ENCODE results near the gene ALOXE3. TPM values are rescaled to one million over a fixed set of nuclear protein-coding genes. Genes with fewer than 3 reads are reported as not detected.
A peak's percentile ranks its signal among the peaks of the same experiment; 100 is the strongest.

Gene ALOXE3
- total RNA-seq, 2 experiments from 2014 or later, result 0.09 TPM; not detected in 1

GRCh38 chr17:8153031-8153451, 34.7 kb upstream of the ALOXE3 start:
- Mint-ChIP-seq H3K27ac (no peak overlapping the region), H3K36me3 (ENCODE audit: low read depth) (peaks cover 28% of the 10 kb centered on the region), H3K9me3 (no peaks in the 10 kb centered on the region), H3K4me3 (no peak overlapping the region), H3K27me3 (no peaks in the 10 kb centered on the region), H3K4me1 (ENCODE audit: low read depth) (peaks cover 38% of the 10 kb centered on the region)
- DNase-seq (no peak), ATAC-seq (no peak)
- ChIA-PET CTCF (interaction anchor here (4.5 to 5.2 kb wide), 2 partner anchors 14 to 34 kb away, joined by 14 to 27 read pairs; partner anchors contain the start of gene ALOXE3), POLR2A (interaction anchor here (1.1 to 22.8 kb wide), 8 partner anchors 9 to 97 kb away, joined by 3 to 476 read pairs (median 13); partner anchors contain the start of genes HES7, PFAS and VAMP2)
- intact Hi-C loops (cut with micrococcal nuclease), result loop anchor here (2.0 kb wide), 1 partner anchor 28 kb away; the partner anchor contains the start of gene HES7
- no peak for TF ChIP-seq CTCF (IDR thresholded peaks at IDR 0.05)

GRCh38 chr17:8152112-8152775, 33.9 kb upstream of the ALOXE3 start, which contains the start of gene PER1:
Gene PER1 (minus strand): TSS chr17:8152404. CDS start chr17:8150706, 1,698 bp downstream.
- no peaks in the 10 kb centered on the region for H3K9me3 Mint-ChIP-seq
- no peaks in the 10 kb centered on the region for H3K27me3 Mint-ChIP-seq
- TF ChIP-seq CTCF (IDR thresholded peaks at IDR 0.05), result no peak
- ChIA-PET CTCF (interaction anchor here (0.9 to 5.2 kb wide), 3 partner anchors 13 to 72 kb away, joined by 3 to 27 read pairs (median 10); partner anchors contain the start of gene ALOXE3), POLR2A (interaction anchor here (1.3 to 22.8 kb wide), 7 partner anchors 9 to 97 kb away, joined by 3 to 476 read pairs (median 9); partner anchors contain the start of genes HES7 and PFAS)
- intact Hi-C loops (cut with micrococcal nuclease), result loop anchor here (2.0 kb wide), 1 partner anchor 27 kb away; the partner anchor contains the start of gene HES7
- H3K36me3 Mint-ChIP-seq (ENCODE audit: low read depth), result peaks cover 34% of the 10 kb centered on the region
- no peak within 1 kb of the TSS for H3K27ac Mint-ChIP-seq
- no peak within 1 kb of the TSS for H3K4me3 Mint-ChIP-seq
- peaks cover 38% of the 10 kb centered on the region for H3K4me1 Mint-ChIP-seq (ENCODE audit: low read depth)
- DNase-seq (peak; percentile 96), ATAC-seq (peak; percentile 38)

GRCh38 chr17:8151641-8152111, 33.4 kb upstream of the ALOXE3 start:
- ChIA-PET CTCF (interaction anchor here (0.9 to 1.8 kb wide), 5 partner anchors 12 to 72 kb away, joined by 3 to 10 read pairs (median 3); no protein-coding TSS in a partner anchor), POLR2A (interaction anchor here (0.7 to 22.8 kb wide), 9 partner anchors 9 to 98 kb away, joined by 3 to 476 read pairs (median 7); partner anchors contain the start of genes HES7 and PFAS)
- Mint-ChIP-seq H3K27me3 (no peaks in the 10 kb centered on the region), H3K36me3 (ENCODE audit: low read depth) (peaks cover 38% of the 10 kb centered on the region), H3K4me1 (ENCODE audit: low read depth) (peaks cover 38% of the 10 kb centered on the region), H3K4me3 (no peak overlapping the region), H3K27ac (no peak overlapping the region), H3K9me3 (no peaks in the 10 kb centered on the region)
- ATAC-seq, result no peak
- no peak for TF ChIP-seq CTCF (IDR thresholded peaks at IDR 0.05)
- intact Hi-C loops (cut with micrococcal nuclease), result loop anchor here (1.0 to 2.0 kb wide), 2 partner anchors 12 to 27 kb away; partner anchors contain the start of gene HES7
- peak; percentile 66 for DNase-seq

- Mint-ChIP-seq H3K27me3 (no peaks in the 10 kb centered on the region), H3K36me3 (ENCODE audit: low read depth) (peaks cover 43% of the 10 kb centered on the region), H3K27ac (peak overlapping the region; percentile 65), H3K9me3 (no peaks in the 10 kb centered on the region), H3K4me3 (no peak overlapping the region), H3K4me1 (ENCODE audit: low read depth) (peaks cover 38% of the 10 kb centered on the region)
- no peak for TF ChIP-seq CTCF (IDR thresholded peaks at IDR 0.05)
- intact Hi-C loops (cut with micrococcal nuclease), result loop anchor here (1.0 kb wide), 1 partner anchor 12 kb away; no protein-coding TSS in a partner anchor
- DNase-seq (peak; percentile 91), ATAC-seq (peak; percentile 29)
- ChIA-PET POLR2A (interaction anchor here (0.7 to 22.8 kb wide), 10 partner anchors 8 to 98 kb away, joined by 3 to 476 read pairs (median 6); partner anchors contain the start of genes HES7 and PFAS), CTCF (interaction anchor here (0.8 to 1.8 kb wide), 7 partner anchors 10 to 34 kb away, joined by 3 to 10 read pairs (median 4); no protein-coding TSS in a partner anchor)
These were observed 32.9 kb upstream of the ALOXE3 start for GRCh38 chr17:8151120-8151640.
